H1 (cell line): ENCODE results near the gene TMEM130. TPM values are rescaled to one million over a fixed set of nuclear protein-coding genes. Genes with fewer than 3 reads are reported as not detected.

ENCODE experiments used
- BRCA1 ChIP-seq: IDR thresholded peaks from 2 replicates; pipeline ENCODE4 v1.6.1; 2012; ENCODE audit warnings: low read depth, low read length, improper control_type of control experiment
- FOSL1 ChIP-seq: IDR thresholded peaks from 2 replicates; pipeline ENCODE4 v1.6.1; 2011; ENCODE audit warnings: mild to moderate bottlenecking, low read depth, low read length, moderate library complexity; ENCODE audit not compliant: insufficient read depth
- HDAC2 ChIP-seq, 2 experiments: fragments of 300-600 bp in 1 of 2; sonication (generic) in 1 of 2; IDR thresholded peaks; 2 replicates each; pipeline ENCODE4 v1.6.1; 2011 to 2012; ENCODE audit warnings: low read depth in 2 of 2, low read length in 2 of 2, mild to moderate bottlenecking in 2 of 2, moderate library complexity in 2 of 2, borderline replicate concordance in 1 of 2, inconsistent platforms in 1 of 2
- RXRA ChIP-seq: IDR thresholded peaks from 2 replicates; pipeline ENCODE4 v1.6.1; 2011; ENCODE audit warnings: low read depth, mild to moderate bottlenecking, low read length, moderate library complexity; ENCODE audit not compliant: insufficient read depth
- SIN3A ChIP-seq, 2 experiments: IDR thresholded peaks in 1 of 2; conservative IDR thresholded peaks in 1 of 2; 2 replicates each; pipeline ENCODE4 v1.6.1; 2011 to 2012; ENCODE audit warnings: low read length in 2 of 2, improper control_type of control experiment in 1 of 2, low read depth in 1 of 2, mild to moderate bottlenecking in 1 of 2
- SIX5 ChIP-seq: IDR thresholded peaks from 2 replicates; pipeline ENCODE4 v1.6.1; 2011; ENCODE audit warnings: mild to moderate bottlenecking, low read depth, low read length
- SP1 ChIP-seq: IDR thresholded peaks from 2 replicates; pipeline ENCODE4 v1.6.1; 2011; ENCODE audit warnings: low read depth, low read length
- SP2 ChIP-seq: IDR thresholded peaks from 2 replicates; pipeline ENCODE4 v1.6.1; 2012; ENCODE audit warnings: mild to moderate bottlenecking, low read length, inconsistent platforms
- SP4 ChIP-seq: IDR thresholded peaks from 2 replicates; pipeline ENCODE4 v1.6.1; 2012; ENCODE audit warnings: low read length, inconsistent platforms
- TBP ChIP-seq: IDR thresholded peaks from 2 replicates; pipeline ENCODE4 v1.6.1; 2011; ENCODE audit warnings: low read depth, low read length, improper control_type of control experiment
- TCF12 ChIP-seq: IDR thresholded peaks from 2 replicates; pipeline ENCODE4 v1.6.1; 2011; ENCODE audit warnings: low read depth, mild to moderate bottlenecking, low read length
- ZNF274 ChIP-seq: IDR thresholded peaks from 2 replicates; pipeline ENCODE4 v1.7.0; 2012; ENCODE audit warnings: low read length, borderline replicate concordance; ENCODE audit errors: extremely low read depth
- polyA plus RNA-seq, 7 experiments: library from polyadenylated mRNA; depleted of rRNA in 3 of 7; stranded (reverse) in 5 of 7; unstranded in 2 of 7; fragments of >200 nt in 5 of 7; fragments of 200-250 nt in 2 of 7; gene quantifications; 1 replicate in 5 of 7; 2 replicates in 1 of 7; 4 replicates in 1 of 7; pipeline versions ENCODE4 v1.2.1 to v1.2.3, GENCODE V29; 2011 to 2013; ENCODE audit warnings: missing spikeins in 2 of 7, mixed read lengths in 2 of 7
- total RNA-seq: library from RNA; stranded (reverse); fragmentation: NEBNext Ultra II Directional; extraction: Animal tissue kit (Norgen Biotek cat#: 25700); gene quantifications from 2 replicates; pipeline ENCODE4 v1.2.1, GENCODE V29; 2021
- TF ChIP-seq, protein P1 (sequence below): fragments of 300-600 bp; sonication (generic); IDR thresholded peaks from 2 replicates; pipeline ENCODE4 v1.7.1; 2012; ENCODE audit warnings: low read length, moderate library complexity, mild to moderate bottlenecking, inconsistent platforms; ENCODE audit not compliant: insufficient replicate concordance

The TMEM130 gene
- total and polyA plus RNA-seq, 2 of the 8 experiments (the other 6 are each of a cell fraction or from before 2014, with no cell fraction given): 2.9 to 6.6 TPM

DNA sequence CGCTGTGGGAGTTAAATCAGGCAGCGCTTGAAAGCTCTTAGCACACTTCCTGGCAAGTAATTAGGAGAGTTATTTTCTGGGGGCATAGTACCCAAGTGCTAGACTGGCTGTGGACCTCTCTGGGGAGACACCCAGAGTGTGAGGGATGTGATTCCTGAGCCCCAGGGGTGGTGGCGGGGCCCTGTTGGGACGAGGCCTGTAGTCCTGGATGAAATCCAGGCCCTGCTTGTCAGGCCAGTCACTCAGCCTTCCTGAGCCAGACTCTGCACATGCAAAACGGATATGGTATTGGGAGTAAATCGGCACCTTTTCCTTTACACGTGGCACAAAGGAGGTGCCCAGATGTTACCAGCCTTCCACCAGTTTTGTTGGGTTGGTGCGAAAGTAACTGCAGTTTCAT is 39.7 kb upstream of the TMEM130 start (continued):
- TF ChIP-seq, protein P1, sequence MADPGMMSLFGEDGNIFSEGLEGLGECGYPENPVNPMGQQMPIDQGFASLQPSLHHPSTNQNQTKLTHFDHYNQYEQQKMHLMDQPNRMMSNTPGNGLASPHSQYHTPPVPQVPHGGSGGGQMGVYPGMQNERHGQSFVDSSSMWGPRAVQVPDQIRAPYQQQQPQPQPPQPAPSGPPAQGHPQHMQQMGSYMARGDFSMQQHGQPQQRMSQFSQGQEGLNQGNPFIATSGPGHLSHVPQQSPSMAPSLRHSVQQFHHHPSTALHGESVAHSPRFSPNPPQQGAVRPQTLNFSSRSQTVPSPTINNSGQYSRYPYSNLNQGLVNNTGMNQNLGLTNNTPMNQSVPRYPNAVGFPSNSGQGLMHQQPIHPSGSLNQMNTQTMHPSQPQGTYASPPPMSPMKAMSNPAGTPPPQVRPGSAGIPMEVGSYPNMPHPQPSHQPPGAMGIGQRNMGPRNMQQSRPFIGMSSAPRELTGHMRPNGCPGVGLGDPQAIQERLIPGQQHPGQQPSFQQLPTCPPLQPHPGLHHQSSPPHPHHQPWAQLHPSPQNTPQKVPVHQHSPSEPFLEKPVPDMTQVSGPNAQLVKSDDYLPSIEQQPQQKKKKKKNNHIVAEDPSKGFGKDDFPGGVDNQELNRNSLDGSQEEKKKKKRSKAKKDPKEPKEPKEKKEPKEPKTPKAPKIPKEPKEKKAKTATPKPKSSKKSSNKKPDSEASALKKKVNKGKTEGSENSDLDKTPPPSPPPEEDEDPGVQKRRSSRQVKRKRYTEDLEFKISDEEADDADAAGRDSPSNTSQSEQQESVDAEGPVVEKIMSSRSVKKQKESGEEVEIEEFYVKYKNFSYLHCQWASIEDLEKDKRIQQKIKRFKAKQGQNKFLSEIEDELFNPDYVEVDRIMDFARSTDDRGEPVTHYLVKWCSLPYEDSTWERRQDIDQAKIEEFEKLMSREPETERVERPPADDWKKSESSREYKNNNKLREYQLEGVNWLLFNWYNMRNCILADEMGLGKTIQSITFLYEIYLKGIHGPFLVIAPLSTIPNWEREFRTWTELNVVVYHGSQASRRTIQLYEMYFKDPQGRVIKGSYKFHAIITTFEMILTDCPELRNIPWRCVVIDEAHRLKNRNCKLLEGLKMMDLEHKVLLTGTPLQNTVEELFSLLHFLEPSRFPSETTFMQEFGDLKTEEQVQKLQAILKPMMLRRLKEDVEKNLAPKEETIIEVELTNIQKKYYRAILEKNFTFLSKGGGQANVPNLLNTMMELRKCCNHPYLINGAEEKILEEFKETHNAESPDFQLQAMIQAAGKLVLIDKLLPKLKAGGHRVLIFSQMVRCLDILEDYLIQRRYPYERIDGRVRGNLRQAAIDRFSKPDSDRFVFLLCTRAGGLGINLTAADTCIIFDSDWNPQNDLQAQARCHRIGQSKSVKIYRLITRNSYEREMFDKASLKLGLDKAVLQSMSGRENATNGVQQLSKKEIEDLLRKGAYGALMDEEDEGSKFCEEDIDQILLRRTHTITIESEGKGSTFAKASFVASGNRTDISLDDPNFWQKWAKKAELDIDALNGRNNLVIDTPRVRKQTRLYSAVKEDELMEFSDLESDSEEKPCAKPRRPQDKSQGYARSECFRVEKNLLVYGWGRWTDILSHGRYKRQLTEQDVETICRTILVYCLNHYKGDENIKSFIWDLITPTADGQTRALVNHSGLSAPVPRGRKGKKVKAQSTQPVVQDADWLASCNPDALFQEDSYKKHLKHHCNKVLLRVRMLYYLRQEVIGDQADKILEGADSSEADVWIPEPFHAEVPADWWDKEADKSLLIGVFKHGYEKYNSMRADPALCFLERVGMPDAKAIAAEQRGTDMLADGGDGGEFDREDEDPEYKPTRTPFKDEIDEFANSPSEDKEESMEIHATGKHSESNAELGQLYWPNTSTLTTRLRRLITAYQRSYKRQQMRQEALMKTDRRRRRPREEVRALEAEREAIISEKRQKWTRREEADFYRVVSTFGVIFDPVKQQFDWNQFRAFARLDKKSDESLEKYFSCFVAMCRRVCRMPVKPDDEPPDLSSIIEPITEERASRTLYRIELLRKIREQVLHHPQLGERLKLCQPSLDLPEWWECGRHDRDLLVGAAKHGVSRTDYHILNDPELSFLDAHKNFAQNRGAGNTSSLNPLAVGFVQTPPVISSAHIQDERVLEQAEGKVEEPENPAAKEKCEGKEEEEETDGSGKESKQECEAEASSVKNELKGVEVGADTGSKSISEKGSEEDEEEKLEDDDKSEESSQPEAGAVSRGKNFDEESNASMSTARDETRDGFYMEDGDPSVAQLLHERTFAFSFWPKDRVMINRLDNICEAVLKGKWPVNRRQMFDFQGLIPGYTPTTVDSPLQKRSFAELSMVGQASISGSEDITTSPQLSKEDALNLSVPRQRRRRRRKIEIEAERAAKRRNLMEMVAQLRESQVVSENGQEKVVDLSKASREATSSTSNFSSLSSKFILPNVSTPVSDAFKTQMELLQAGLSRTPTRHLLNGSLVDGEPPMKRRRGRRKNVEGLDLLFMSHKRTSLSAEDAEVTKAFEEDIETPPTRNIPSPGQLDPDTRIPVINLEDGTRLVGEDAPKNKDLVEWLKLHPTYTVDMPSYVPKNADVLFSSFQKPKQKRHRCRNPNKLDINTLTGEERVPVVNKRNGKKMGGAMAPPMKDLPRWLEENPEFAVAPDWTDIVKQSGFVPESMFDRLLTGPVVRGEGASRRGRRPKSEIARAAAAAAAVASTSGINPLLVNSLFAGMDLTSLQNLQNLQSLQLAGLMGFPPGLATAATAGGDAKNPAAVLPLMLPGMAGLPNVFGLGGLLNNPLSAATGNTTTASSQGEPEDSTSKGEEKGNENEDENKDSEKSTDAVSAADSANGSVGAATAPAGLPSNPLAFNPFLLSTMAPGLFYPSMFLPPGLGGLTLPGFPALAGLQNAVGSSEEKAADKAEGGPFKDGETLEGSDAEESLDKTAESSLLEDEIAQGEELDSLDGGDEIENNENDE: no peak
- TF ChIP-seq TCF12: no peak
- no peak for TF ChIP-seq ZNF274
- no peak for TF ChIP-seq SP2
- no peak for TF ChIP-seq SIX5
- TF ChIP-seq SIN3A (conservative IDR thresholded peaks at IDR 0.05 in 1 of 2, IDR thresholded peaks at IDR 0.05 in 1 of 2; ENCODE audit: low read depth in 1 of 2, low read length in 2 of 2): no peak
- TF ChIP-seq FOSL1: no peak
- no peak for TF ChIP-seq SP1
- no peak for TF ChIP-seq SP4
- no peak for TF ChIP-seq BRCA1
- TF ChIP-seq TBP: no peak
- no peak for TF ChIP-seq RXRA
- no peak for TF ChIP-seq HDAC2 (IDR thresholded peaks at IDR 0.05; ENCODE audit: borderline replicate concordance in 1 of 2, low read depth in 2 of 2, low read length in 2 of 2)
